ENCODE measurements around the gene NUP58. TPM values are rescaled to one million over a fixed set of nuclear protein-coding genes. Genes with fewer than 3 reads are reported as not detected.

Gene NUP58
- total RNA-seq, 1 donor from 2014 or later, result 56.5 TPM

DNA sequence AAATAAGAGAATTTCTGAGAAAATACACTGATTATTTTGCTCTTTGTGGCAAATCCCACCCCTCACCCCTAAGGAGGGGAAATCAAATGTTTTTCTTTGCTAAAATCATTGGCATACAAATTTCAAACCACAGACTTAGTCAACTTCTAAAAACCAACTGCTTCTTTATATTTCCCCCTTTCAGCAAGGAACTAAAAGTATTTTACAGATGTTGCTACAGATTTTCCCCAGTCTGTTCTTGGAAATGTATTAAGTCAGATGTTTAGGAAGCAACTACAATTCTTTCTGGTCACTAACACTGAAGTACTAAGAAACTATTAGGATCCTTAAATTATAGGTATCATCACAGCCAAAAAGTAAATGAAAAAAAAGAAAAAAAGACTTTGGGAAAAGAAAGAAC, 21.0 kb upstream of the NUP58 start:
- Mint-ChIP-seq H3K27me3 (no peaks in the 10 kb centered on the region), H3K9me3 (ENCODE audit: low read depth) (no peaks in the 10 kb centered on the region), H3K36me3 (ENCODE audit: insufficient read depth) (peaks cover 2% of the 10 kb centered on the region), H3K4me3 (ENCODE audit: low read depth) (no peak overlapping the region), H3K4me1 (ENCODE audit: low read depth) (peaks cover 2% of the 10 kb centered on the region), H3K27ac (no peak overlapping the region)
- no peak for DNase-seq (ENCODE audit: low spot score, unreplicated experiment)
- TF ChIP-seq, protein P1, sequence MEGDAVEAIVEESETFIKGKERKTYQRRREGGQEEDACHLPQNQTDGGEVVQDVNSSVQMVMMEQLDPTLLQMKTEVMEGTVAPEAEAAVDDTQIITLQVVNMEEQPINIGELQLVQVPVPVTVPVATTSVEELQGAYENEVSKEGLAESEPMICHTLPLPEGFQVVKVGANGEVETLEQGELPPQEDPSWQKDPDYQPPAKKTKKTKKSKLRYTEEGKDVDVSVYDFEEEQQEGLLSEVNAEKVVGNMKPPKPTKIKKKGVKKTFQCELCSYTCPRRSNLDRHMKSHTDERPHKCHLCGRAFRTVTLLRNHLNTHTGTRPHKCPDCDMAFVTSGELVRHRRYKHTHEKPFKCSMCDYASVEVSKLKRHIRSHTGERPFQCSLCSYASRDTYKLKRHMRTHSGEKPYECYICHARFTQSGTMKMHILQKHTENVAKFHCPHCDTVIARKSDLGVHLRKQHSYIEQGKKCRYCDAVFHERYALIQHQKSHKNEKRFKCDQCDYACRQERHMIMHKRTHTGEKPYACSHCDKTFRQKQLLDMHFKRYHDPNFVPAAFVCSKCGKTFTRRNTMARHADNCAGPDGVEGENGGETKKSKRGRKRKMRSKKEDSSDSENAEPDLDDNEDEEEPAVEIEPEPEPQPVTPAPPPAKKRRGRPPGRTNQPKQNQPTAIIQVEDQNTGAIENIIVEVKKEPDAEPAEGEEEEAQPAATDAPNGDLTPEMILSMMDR (IDR thresholded peaks at IDR 0.05; ENCODE audit: unreplicated experiment), result no peak

DNA sequence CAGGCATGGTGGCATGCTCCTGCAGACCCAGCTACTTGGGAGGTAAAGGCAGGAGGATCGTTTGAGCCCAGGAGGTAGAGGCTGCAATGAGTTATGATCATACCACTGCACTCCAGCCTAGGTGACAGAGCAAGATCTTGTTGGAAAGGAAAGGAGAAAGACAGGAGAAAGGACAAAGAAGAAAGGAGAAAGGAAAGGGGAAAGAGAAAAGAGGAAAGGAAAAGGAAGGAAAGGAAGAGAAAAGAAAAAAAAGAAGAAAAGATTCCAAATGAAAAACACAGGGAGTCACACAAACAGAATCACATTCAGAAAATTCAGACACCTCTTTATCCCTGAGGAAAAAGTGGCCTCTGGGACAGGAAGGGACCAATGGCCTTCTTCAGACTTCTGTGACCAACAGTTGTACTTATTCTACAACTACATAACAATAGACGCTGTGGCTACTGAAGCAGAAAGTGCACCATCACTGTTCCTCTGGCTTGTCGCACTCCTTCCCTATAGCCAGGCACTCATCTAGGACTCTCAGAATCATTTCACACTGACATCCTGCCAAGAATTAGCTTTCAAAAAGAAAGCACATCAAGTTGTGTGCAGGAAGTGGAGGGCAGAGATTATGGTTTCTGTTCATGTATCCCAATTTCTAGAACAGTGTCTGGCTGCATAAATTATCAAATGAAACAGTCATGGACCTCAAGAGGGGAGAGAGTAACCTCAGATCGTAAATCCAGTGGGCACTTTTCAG, 20.1 kb upstream of the NUP58 start:
- DNase-seq (ENCODE audit: low spot score, unreplicated experiment), result no peak
- H3K27me3 Mint-ChIP-seq, result no peaks in the 10 kb centered on the region
- TF ChIP-seq, protein P1 (IDR thresholded peaks at IDR 0.05; ENCODE audit: unreplicated experiment), result no peak
- H3K4me1 Mint-ChIP-seq (ENCODE audit: low read depth), result peaks cover 5% of the 10 kb centered on the region
- H3K27ac Mint-ChIP-seq, result no peak overlapping the region
- no peaks in the 10 kb centered on the region for H3K9me3 Mint-ChIP-seq (ENCODE audit: low read depth)
- no peak overlapping the region for H3K4me3 Mint-ChIP-seq (ENCODE audit: low read depth)
- H3K36me3 Mint-ChIP-seq (ENCODE audit: insufficient read depth), result peaks cover 2% of the 10 kb centered on the region

DNA sequence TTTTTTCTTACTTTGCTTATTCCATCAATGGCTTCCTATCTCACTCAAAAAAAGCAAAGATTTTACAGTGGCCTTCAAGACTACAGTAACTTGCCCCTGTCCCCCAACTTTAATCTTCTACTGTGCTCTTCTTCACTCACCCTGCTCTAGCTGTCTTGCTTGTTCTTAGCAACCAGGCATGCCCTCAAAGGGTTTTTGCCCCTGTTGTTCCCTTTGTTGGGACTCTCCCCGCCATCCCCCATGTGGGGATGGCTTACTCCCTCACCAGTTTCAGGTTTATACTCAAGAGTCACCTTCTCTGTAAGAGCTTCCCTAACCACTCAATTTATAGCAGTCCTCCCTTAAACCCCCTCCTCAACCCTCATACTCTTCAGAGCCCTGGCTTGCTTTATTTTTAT, 19.5 kb upstream of the NUP58 start:
- no peaks in the 10 kb centered on the region for H3K27me3 Mint-ChIP-seq
- peaks cover 7% of the 10 kb centered on the region for H3K4me1 Mint-ChIP-seq (ENCODE audit: low read depth)
- no peak overlapping the region for H3K4me3 Mint-ChIP-seq (ENCODE audit: low read depth)
- peaks cover 2% of the 10 kb centered on the region for H3K36me3 Mint-ChIP-seq (ENCODE audit: insufficient read depth)
- TF ChIP-seq, protein P1 (IDR thresholded peaks at IDR 0.05; ENCODE audit: unreplicated experiment), result no peak
- DNase-seq (ENCODE audit: low spot score, unreplicated experiment), result no peak
- H3K27ac Mint-ChIP-seq, result peak overlapping the region; percentile 11
- H3K9me3 Mint-ChIP-seq (ENCODE audit: low read depth), result no peaks in the 10 kb centered on the region

DNA sequence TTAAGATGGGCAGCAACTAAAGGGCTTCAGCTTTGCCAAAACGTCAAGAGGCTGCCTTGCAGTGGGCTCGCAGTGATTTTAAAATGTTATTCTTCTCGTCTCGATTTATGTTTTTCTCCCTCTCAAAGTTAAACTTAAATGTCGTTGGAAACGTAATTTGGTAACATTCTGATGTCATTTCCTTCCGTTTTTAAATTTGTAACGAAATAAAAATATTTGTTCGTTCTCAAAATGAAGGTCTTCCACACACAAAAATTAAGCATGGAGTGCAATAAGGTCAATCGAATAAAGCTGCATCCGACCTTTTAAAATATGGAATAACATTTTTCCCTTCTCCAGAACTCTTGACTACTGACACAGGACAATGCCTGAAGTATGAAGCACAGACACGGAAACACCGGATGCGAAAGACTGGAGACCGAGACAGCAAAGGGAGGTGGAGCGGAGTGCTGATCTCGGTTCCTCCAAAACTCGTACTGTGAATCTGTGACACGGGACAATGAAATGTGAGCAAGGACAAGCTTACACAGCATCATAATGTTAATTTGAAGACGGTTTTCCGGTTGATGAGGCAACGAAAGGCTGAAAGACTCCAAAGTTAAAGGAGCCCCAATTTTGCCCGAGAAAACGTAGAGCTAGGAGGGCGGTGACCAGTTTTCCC, 15.0 kb upstream of the NUP58 start:
- no peak for DNase-seq (ENCODE audit: low spot score, unreplicated experiment)
- no peaks in the 10 kb centered on the region for H3K9me3 Mint-ChIP-seq (ENCODE audit: low read depth)
- peaks cover 21% of the 10 kb centered on the region for H3K27me3 Mint-ChIP-seq
- peak overlapping the region; percentile 91 for H3K27ac Mint-ChIP-seq
- peaks cover 2% of the 10 kb centered on the region for H3K36me3 Mint-ChIP-seq (ENCODE audit: insufficient read depth)
- TF ChIP-seq, protein P1 (IDR thresholded peaks at IDR 0.05; ENCODE audit: unreplicated experiment), result no peak
- peaks cover 5% of the 10 kb centered on the region for H3K4me1 Mint-ChIP-seq (ENCODE audit: low read depth)
- peak overlapping the region; percentile 92 for H3K4me3 Mint-ChIP-seq (ENCODE audit: low read depth)

DNA sequence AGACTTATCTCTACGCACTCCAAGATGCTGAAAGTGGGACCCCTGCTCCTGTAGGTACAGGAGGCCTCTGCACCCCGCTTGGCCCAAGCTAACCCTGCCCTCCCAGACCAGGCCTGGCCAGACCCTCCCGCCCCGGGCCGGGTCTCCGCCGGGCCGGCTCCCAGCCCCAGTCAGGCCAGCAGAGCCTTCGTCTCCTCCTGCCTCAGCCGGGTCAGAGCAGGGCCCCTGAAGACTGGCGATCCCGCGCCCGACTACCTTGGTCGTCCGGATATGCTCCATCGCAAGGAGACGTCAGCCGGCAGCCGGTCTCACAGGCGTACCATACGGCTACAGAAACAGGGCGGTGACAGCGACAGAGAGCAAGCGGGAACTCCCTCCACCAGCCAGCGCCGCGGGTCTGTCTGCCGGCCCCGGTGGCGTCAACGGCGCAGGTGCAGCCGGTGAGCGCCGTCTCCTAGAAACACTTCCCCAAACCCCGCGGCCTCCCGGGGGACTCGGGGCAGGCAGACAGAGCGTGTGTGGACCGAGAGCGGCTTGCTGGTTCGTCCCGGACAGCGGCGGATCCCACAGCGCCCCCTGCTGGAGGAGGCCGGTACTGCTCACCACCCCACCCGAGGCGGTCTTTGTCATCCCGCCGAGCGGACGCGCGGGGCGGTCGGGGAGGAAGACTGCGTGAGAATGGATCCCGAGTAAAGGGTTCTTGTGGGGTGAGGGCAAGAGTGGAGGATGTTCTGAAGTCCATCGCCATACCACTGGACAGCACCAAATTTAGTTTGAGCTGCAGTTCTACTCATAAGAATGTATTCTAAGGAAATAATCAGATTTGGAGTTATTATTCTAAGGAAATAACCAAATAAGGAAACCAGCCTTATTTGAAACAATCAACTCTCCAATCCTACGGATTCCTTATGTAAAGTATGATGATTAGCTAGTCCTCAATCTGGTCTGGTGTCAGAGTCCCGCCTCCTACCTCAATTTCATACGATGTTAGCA, 14.2 kb upstream of the NUP58 start, which contains the start of gene MTMR6:
MTMR6 (minus strand) TSS at position 520 of the 993 bp plus-strand sequence; CDS start at position 279, 241 bp downstream.
- TF ChIP-seq, protein P1 (IDR thresholded peaks at IDR 0.05; ENCODE audit: unreplicated experiment), result peak; percentile 100

More for the DNA sequence above, 14.2 kb upstream of the NUP58 start, which contains the start of gene MTMR6:
- H3K4me1 Mint-ChIP-seq (ENCODE audit: low read depth), result peaks cover 5% of the 10 kb centered on the region
- H3K9me3 Mint-ChIP-seq (ENCODE audit: low read depth), result no peaks in the 10 kb centered on the region
- H3K36me3 Mint-ChIP-seq (ENCODE audit: insufficient read depth), result no peaks in the 10 kb centered on the region
- H3K4me3 Mint-ChIP-seq (ENCODE audit: low read depth), result peak within 1 kb of the TSS; percentile 92
- peak; percentile 95 for DNase-seq (ENCODE audit: low spot score, unreplicated experiment)
- peaks cover 27% of the 10 kb centered on the region for H3K27me3 Mint-ChIP-seq
- H3K27ac Mint-ChIP-seq, result peak within 1 kb of the TSS; percentile 97

All from progenitor cell of endocrine pancreas (in vitro differentiated cells).